ENCODE results near the gene DIAPH2.

DNA sequence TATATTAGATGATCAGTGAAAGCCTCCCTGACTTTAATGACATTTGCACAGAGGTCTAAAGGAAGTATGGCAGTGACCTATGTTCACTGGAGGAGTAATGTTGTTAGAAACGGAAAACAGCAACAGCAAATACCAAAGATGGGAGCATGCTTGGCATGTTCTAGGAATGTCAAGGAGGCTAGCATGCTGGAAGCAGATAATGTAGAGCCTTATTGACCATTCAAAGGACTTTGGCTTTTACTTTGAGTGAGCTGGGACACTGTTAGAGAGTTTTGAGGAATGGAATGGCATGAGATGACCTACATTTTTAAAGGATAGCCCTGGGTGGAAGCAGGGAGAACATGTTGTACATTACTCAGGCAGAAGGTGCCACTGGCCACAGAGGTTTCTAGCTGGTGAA lies 205.1 kb downstream of the DIAPH2 start:
- TF ChIP-seq EZH2phosphoT487 (IDR thresholded peaks at IDR 0.05; ENCODE audit: insufficient read depth, low read depth) (no peak), EZH2 (IDR thresholded peaks at IDR 0.05; ENCODE audit: insufficient read depth, poor library complexity, severe bottlenecking) (no peak)

Measured in GM23248 (cell line).